H9 (cell line): ENCODE data around the gene SPAM1. TPM values are rescaled to one million over a fixed set of nuclear protein-coding genes. Genes with fewer than 3 reads are reported as not detected.

Experiments used
- DNase-seq: peaks from one replicate; pipeline ENCODE4 v3.0.0-alpha.2; 2017
- H2AFZ ChIP-seq: one replicate; pipeline ENCODE4 v1.6.1; 2013; ENCODE audit warnings: mild to moderate bottlenecking, low read length, control low read depth, moderate library complexity
- H2AK5ac ChIP-seq: 2 replicates; pipeline ENCODE4 v1.6.1; 2013; ENCODE audit warnings: low read length, control low read depth, mixed read lengths; ENCODE audit not compliant: insufficient read length
- H2BK120ac ChIP-seq: one replicate; pipeline ENCODE4 v1.6.1; 2013; ENCODE audit warnings: low read depth, mild to moderate bottlenecking, low read length, control low read depth, inconsistent platforms; ENCODE audit not compliant: poor library complexity, severe bottlenecking
- H2BK12ac ChIP-seq: 2 replicates; pipeline ENCODE4 v1.6.1; 2013; ENCODE audit warnings: low read length, control low read depth, mixed read lengths, low read depth; ENCODE audit not compliant: insufficient read length
- H2BK15ac ChIP-seq: 2 replicates; pipeline ENCODE4 v1.6.1; 2013; ENCODE audit warnings: low read depth, low read length, control low read depth
- H2BK20ac ChIP-seq: one replicate; pipeline ENCODE4 v1.6.1; 2013; ENCODE audit warnings: low read depth, mild to moderate bottlenecking, low read length, control low read depth, inconsistent platforms; ENCODE audit not compliant: poor library complexity, severe bottlenecking
- H2BK5ac ChIP-seq: 2 replicates; pipeline ENCODE4 v1.6.1; 2013; ENCODE audit warnings: low read length, control low read depth, mixed read lengths; ENCODE audit not compliant: insufficient read length
- H3K14ac ChIP-seq: 2 replicates; pipeline ENCODE4 v1.6.1; 2013; ENCODE audit warnings: low read length, control low read depth; ENCODE audit not compliant: insufficient read depth
- H3K18ac ChIP-seq: 2 replicates; pipeline ENCODE4 v1.6.1; 2013; ENCODE audit warnings: low read depth, mild to moderate bottlenecking, mixed read lengths, low read length, control low read depth; ENCODE audit not compliant: insufficient read length
- H3K23ac ChIP-seq: 2 replicates; pipeline ENCODE4 v1.6.1; 2013; ENCODE audit warnings: low read length, control low read depth, mixed read lengths, low read depth; ENCODE audit not compliant: insufficient read length
- H3K23me2 ChIP-seq: 2 replicates; pipeline ENCODE4 v1.6.1; 2013; ENCODE audit warnings: low read depth, mild to moderate bottlenecking, mixed read lengths, low read length, control low read depth; ENCODE audit not compliant: insufficient read length, poor library complexity, severe bottlenecking
- H3K27ac ChIP-seq: 2 replicates; pipeline ENCODE4 v1.5.1; 2013; ENCODE audit warnings: low read length, control low read depth, mixed read lengths, low read depth; ENCODE audit not compliant: insufficient read length
- H3K27me3 ChIP-seq: 2 replicates; pipeline ENCODE4 v1.6.1; 2013; ENCODE audit warnings: low read length, control low read depth, inconsistent platforms; ENCODE audit not compliant: insufficient read depth
- H3K4ac ChIP-seq: 2 replicates; pipeline ENCODE4 v1.6.1; 2013; ENCODE audit warnings: low read depth, mild to moderate bottlenecking, control low read depth, inconsistent platforms, low read length, moderate library complexity
- H3K4me1 ChIP-seq: 2 replicates; pipeline ENCODE4 v1.6.1; 2013; ENCODE audit warnings: low read length, control low read depth, inconsistent platforms; ENCODE audit not compliant: insufficient read depth
- H3K4me2 ChIP-seq: 2 replicates; pipeline ENCODE4 v1.6.1; 2013; ENCODE audit warnings: low read length, control low read depth, mixed read lengths; ENCODE audit not compliant: insufficient read length, insufficient read depth
- H3K56ac ChIP-seq: 2 replicates; pipeline ENCODE4 v1.6.1; 2013; ENCODE audit warnings: low read depth, mild to moderate bottlenecking, mixed read lengths, low read length, control low read depth; ENCODE audit not compliant: insufficient read length
- H3K79me1 ChIP-seq: 2 replicates; pipeline ENCODE4 v1.6.1; 2013; ENCODE audit warnings: low read depth, mild to moderate bottlenecking, moderate library complexity, low read length, control low read depth, inconsistent platforms; ENCODE audit not compliant: insufficient read depth, poor library complexity, severe bottlenecking
- H3K79me2 ChIP-seq: 2 replicates; pipeline ENCODE4 v1.6.1; 2013; ENCODE audit warnings: low read length, control low read depth, inconsistent platforms; ENCODE audit not compliant: insufficient read depth
- H3K9ac ChIP-seq: 2 replicates; pipeline ENCODE4 v1.6.1; 2013; ENCODE audit warnings: low read length, control low read depth, mixed read lengths; ENCODE audit not compliant: insufficient read length; ENCODE audit errors: extremely low read depth
- H3K9me3 ChIP-seq: one replicate; pipeline ENCODE4 v1.6.1; 2013; ENCODE audit warnings: low read depth, low read length, inconsistent platforms; ENCODE audit not compliant: control insufficient read depth
- H3T11ph ChIP-seq: one replicate; pipeline ENCODE4 v1.6.1; 2013; ENCODE audit warnings: mild to moderate bottlenecking, low read length, control low read depth, inconsistent platforms
- H4K20me1 ChIP-seq: one replicate; pipeline ENCODE4 v1.6.1; 2013; ENCODE audit not compliant: control insufficient read depth, insufficient read length, insufficient read depth
- H4K5ac ChIP-seq: 2 replicates; pipeline ENCODE4 v1.6.1; 2013; ENCODE audit warnings: low read depth, mild to moderate bottlenecking, mixed read lengths, low read length, control low read depth; ENCODE audit not compliant: insufficient read length
- H4K8ac ChIP-seq: replicated peaks from 2 replicates; pipeline ENCODE4 v1.6.1; 2013; ENCODE audit warnings: low read length, control low read depth, mixed read lengths, low read depth; ENCODE audit not compliant: insufficient read length
- H4K91ac ChIP-seq: 2 replicates; pipeline ENCODE4 v1.6.1; 2013; ENCODE audit warnings: low read depth, mild to moderate bottlenecking, moderate library complexity, mixed read lengths, low read length, control low read depth; ENCODE audit not compliant: insufficient read length
- H3K27ac Mint-ChIP-seq, 3 experiments: 2 replicates in 2 of 3; 3 replicates in 1 of 3; pipeline ENCODE4 v1.8.0; 2020 to 2021; ENCODE audit warnings: mixed read lengths in 3 of 3, mild to moderate bottlenecking in 1 of 3, moderate library complexity in 1 of 3
- H3K27me3 Mint-ChIP-seq: 2 replicates; pipeline ENCODE4 v1.8.0; 2021; ENCODE audit warnings: low read depth, mild to moderate bottlenecking, moderate library complexity, mixed read lengths
- H3K36me3 Mint-ChIP-seq, 3 experiments: 2 replicates in 2 of 3; 3 replicates in 1 of 3; pipeline ENCODE4 v1.8.0; 2020 to 2021; ENCODE audit warnings: low read depth in 3 of 3, mixed read lengths in 3 of 3; ENCODE audit not compliant: insufficient read depth in 1 of 3
- H3K4me1 Mint-ChIP-seq, 2 experiments: 2 replicates each; pipeline ENCODE4 v1.8.0; 2020; ENCODE audit warnings: mixed read lengths in 2 of 2
- H3K4me3 Mint-ChIP-seq, 2 experiments: 2 replicates in 1 of 2; 3 replicates in 1 of 2; pipeline ENCODE4 v1.8.0; 2020 to 2021; ENCODE audit warnings: mild to moderate bottlenecking in 2 of 2, mixed read lengths in 2 of 2, moderate library complexity in 1 of 2
- H3K9me3 Mint-ChIP-seq, 2 experiments: 2 replicates in 1 of 2; 3 replicates in 1 of 2; pipeline ENCODE4 v1.8.0; 2020; ENCODE audit warnings: mild to moderate bottlenecking in 2 of 2, mixed read lengths in 2 of 2, moderate library complexity in 1 of 2
- total RNA-seq: library from RNA; stranded (reverse); gene quantifications from 2 replicates; pipeline ENCODE4 v1.2.1, GENCODE V29; 2021
- TF ChIP-seq, protein P1 (sequence below): fragments of 200-600 bp; sonication (generic); conservative IDR thresholded peaks from 3 replicates; pipeline ENCODE4 v1.8.0; 2021; ENCODE audit warnings: antibody characterized with exemption, mild to moderate bottlenecking

SPAM1 gene
- total RNA-seq, 1 experiment from 2014 or later, result not detected

DNA sequence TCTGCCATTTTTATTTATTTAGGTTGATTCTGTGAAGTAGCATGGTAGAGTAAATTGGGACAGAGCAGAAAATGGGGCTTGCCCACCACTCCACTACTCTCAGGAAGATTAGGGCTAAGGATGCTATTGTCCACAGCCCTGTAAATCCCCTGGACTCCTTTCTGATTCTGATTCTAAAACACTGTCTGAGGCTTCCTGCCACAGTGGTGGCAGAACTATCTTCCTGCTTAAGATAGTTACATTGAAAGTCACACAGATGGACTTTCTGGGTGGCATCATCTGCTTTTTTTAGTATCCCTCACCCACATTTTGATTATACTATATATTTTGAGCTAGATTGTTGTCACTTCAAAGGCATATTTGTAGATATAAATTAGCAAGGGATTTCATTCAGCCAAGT is 50.0 kb downstream of the SPAM1 start:
- H3K18ac ChIP-seq, result no peak overlapping the region
- H3K27me3 ChIP-seq, result no peaks in the 10 kb centered on the region; the same call in 1 of the 2 replicates
- DNase-seq, result no peak
- Mint-ChIP-seq H3K4me1 (peaks cover 12 to 17% of the 10 kb centered on the region in 2 experiments), H3K9me3 (peaks cover 0 to 2% of the 10 kb centered on the region in 2 experiments; a peak in 1 of 5 replicates), H3K27ac (peak overlapping the region in 2 of 3 experiments; percentile 5 to 59; a peak in 2 of 7 replicates), H3K36me3 (no peaks in the 10 kb centered on the region), H3K27me3 (no peaks in the 10 kb centered on the region; the same call in 1 of the 2 replicates), H3K4me3 (no peak overlapping the region)
- H3K27ac ChIP-seq, result no peak overlapping the region
- no peak overlapping the region for H2BK20ac ChIP-seq
- H4K5ac ChIP-seq, result no peak overlapping the region
- H2BK120ac ChIP-seq, result no peak overlapping the region
- no peak overlapping the region for H3K56ac ChIP-seq
- H2BK5ac ChIP-seq, result no peak overlapping the region
- no peak overlapping the region for H3T11ph ChIP-seq
- 0 out of 2 replicates have a peak, but pooled peaks cover 5% of the 10 kb centered on the region for H3K4me1 ChIP-seq
- H2AFZ ChIP-seq, result no peak overlapping the region
- H3K4me2 ChIP-seq, result no peak overlapping the region
- H3K9ac ChIP-seq, result no peak overlapping the region
- H3K4ac ChIP-seq, result no peak overlapping the region
- H3K23ac ChIP-seq, result no peak overlapping the region
- no peaks in the 10 kb centered on the region for H4K20me1 ChIP-seq
- H3K79me2 ChIP-seq, result no peaks in the 10 kb centered on the region
- H2AK5ac ChIP-seq, result no peak overlapping the region
- no peak overlapping the region for H4K91ac ChIP-seq
- H3K79me1 ChIP-seq, result no peaks in the 10 kb centered on the region
- no peaks in the 10 kb centered on the region for H3K9me3 ChIP-seq
- no peak overlapping the region for H2BK12ac ChIP-seq
- no peak overlapping the region for H2BK15ac ChIP-seq
- no peaks in the 10 kb centered on the region for H3K23me2 ChIP-seq
- no peak overlapping the region for H4K8ac ChIP-seq
- H3K14ac ChIP-seq, result no peak overlapping the region
- TF ChIP-seq, protein P1, sequence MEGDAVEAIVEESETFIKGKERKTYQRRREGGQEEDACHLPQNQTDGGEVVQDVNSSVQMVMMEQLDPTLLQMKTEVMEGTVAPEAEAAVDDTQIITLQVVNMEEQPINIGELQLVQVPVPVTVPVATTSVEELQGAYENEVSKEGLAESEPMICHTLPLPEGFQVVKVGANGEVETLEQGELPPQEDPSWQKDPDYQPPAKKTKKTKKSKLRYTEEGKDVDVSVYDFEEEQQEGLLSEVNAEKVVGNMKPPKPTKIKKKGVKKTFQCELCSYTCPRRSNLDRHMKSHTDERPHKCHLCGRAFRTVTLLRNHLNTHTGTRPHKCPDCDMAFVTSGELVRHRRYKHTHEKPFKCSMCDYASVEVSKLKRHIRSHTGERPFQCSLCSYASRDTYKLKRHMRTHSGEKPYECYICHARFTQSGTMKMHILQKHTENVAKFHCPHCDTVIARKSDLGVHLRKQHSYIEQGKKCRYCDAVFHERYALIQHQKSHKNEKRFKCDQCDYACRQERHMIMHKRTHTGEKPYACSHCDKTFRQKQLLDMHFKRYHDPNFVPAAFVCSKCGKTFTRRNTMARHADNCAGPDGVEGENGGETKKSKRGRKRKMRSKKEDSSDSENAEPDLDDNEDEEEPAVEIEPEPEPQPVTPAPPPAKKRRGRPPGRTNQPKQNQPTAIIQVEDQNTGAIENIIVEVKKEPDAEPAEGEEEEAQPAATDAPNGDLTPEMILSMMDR, result no peak
